IMR-90 (cell line): ENCODE results near the gene EIF4E3. TPM values are rescaled to one million over a fixed set of nuclear protein-coding genes. Genes with fewer than 3 reads are reported as not detected.

Experiments used
- ATAC-seq: fragments of 200-7000 bp; cut with Tn5 transposase; 2 replicates; pipeline ENCODE4 v1.9.1; 2020; ENCODE audit warnings: low read depth, mild to moderate bottlenecking, moderate library complexity
- BruUV-seq: library from RNA; stranded (reverse); fragments of 400-500 nt; replicated peaks from 2 replicates; lab custom pipeline; 2021; lab: Mats Ljungman, UMichigan
- CTCF ChIA-PET: fragments of 300-600 bp; formaldehyde crosslinking; extraction: SDS; loops from one replicate; lab custom pipeline; 2021; ENCODE audit warnings: antibody characterized with exemption; lab: Yijun Ruan, JAX
- POLR2A ChIA-PET: fragments of 300-600 bp; sonication (Branson Sonifier 250); formaldehyde crosslinking; loops from one replicate; lab custom pipeline; 2022; ENCODE audit warnings: antibody characterized with exemption; ENCODE audit not compliant: unreplicated experiment; lab: Charles Lee
- DNase-seq: peaks from one replicate; pipeline ENCODE4 v3.0.0; 2013
- H2AFZ ChIP-seq: replicated peaks from 2 replicates; pipeline ENCODE3; 2013; ENCODE audit warnings: low read length, mild to moderate bottlenecking; ENCODE audit not compliant: poor library complexity
- H2AK5ac ChIP-seq: 2 replicates; pipeline ENCODE4 v1.6.1; 2013; ENCODE audit warnings: low read depth, low read length, inconsistent platforms
- H2AK9ac ChIP-seq: replicated peaks from 2 replicates; pipeline ENCODE3; 2013; ENCODE audit warnings: mild to moderate bottlenecking, low read depth, low read length, moderate library complexity; ENCODE audit not compliant: poor library complexity
- H2BK120ac ChIP-seq: 2 replicates; pipeline ENCODE4 v1.6.1; 2013; ENCODE audit warnings: low read depth, low read length, inconsistent platforms
- H2BK15ac ChIP-seq: 3 replicates; pipeline ENCODE4 v1.6.1; 2013; ENCODE audit warnings: low read depth, low read length, inconsistent platforms
- H2BK20ac ChIP-seq: 2 replicates; pipeline ENCODE4 v1.6.1; 2013; ENCODE audit warnings: low read depth, mild to moderate bottlenecking, inconsistent platforms, low read length, moderate library complexity
- H2BK5ac ChIP-seq: 2 replicates; pipeline ENCODE4 v1.6.1; 2013; ENCODE audit warnings: mild to moderate bottlenecking, low read depth, low read length, inconsistent platforms; ENCODE audit not compliant: poor library complexity, severe bottlenecking
- H3K14ac ChIP-seq: replicated peaks from 2 replicates; pipeline ENCODE4 v1.6.1; 2013; ENCODE audit warnings: low read depth, low read length, inconsistent platforms
- H3K18ac ChIP-seq: 2 replicates; pipeline ENCODE4 v1.6.1; 2013; ENCODE audit warnings: low read depth, low read length, control low read depth
- H3K23ac ChIP-seq: 2 replicates; pipeline ENCODE4 v1.6.1; 2013; ENCODE audit warnings: low read depth, low read length, inconsistent platforms
- H3K27ac ChIP-seq: 2 replicates; pipeline ENCODE4 v1.5.1; 2013; ENCODE audit warnings: mild to moderate bottlenecking, control low read depth, low read length; ENCODE audit not compliant: insufficient read depth
- H3K27me3 ChIP-seq: 2 replicates; pipeline ENCODE4 v1.6.1; 2013; ENCODE audit warnings: low read length; ENCODE audit not compliant: control insufficient read depth, insufficient read depth
- H3K36me3 ChIP-seq: 2 replicates; pipeline ENCODE4 v1.6.1; 2013; ENCODE audit warnings: low read length, mixed read lengths; ENCODE audit not compliant: control insufficient read depth, insufficient read depth
- H3K4ac ChIP-seq: 2 replicates; pipeline ENCODE4 v1.6.1; 2013; ENCODE audit warnings: low read depth, low read length, inconsistent platforms
- H3K4me1 ChIP-seq: 2 replicates; pipeline ENCODE4 v1.6.1; 2013; ENCODE audit warnings: low read length, mixed read lengths; ENCODE audit not compliant: control insufficient read depth, insufficient read depth
- H3K4me2 ChIP-seq: 2 replicates; pipeline ENCODE4 v1.6.1; 2013; ENCODE audit warnings: low read depth, mild to moderate bottlenecking, control low read depth, low read length, moderate library complexity
- H3K4me3 ChIP-seq: 2 replicates; pipeline ENCODE4 v1.5.1; 2013; ENCODE audit warnings: low read depth, mild to moderate bottlenecking, control low read depth, low read length, moderate library complexity; ENCODE audit not compliant: insufficient read depth
- H3K56ac ChIP-seq: 2 replicates; pipeline ENCODE4 v1.6.1; 2013; ENCODE audit warnings: low read length, inconsistent platforms; ENCODE audit not compliant: insufficient read depth; ENCODE audit errors: extremely low read depth
- H3K79me1 ChIP-seq, 2 experiments: 2 replicates each; pipeline ENCODE4 v1.6.1; 2013; ENCODE audit warnings: low read length in 2 of 2, inconsistent platforms in 1 of 2, low read depth in 1 of 2
- H3K9ac ChIP-seq: 2 replicates; pipeline ENCODE4 v1.6.1; 2013; ENCODE audit warnings: low read depth, low read length, control low read depth
- H3K9me1 ChIP-seq: 2 replicates; pipeline ENCODE4 v1.6.1; 2013; ENCODE audit warnings: low read length, inconsistent platforms; ENCODE audit not compliant: insufficient read depth
- H3K9me3 ChIP-seq: 2 replicates; pipeline ENCODE4 v1.6.1; 2013; ENCODE audit warnings: low read length; ENCODE audit not compliant: control insufficient read depth, insufficient read depth
- H4K20me1 ChIP-seq: 2 replicates; pipeline ENCODE4 v1.6.1; 2013; ENCODE audit warnings: low read length, inconsistent platforms; ENCODE audit not compliant: insufficient read depth
- H4K5ac ChIP-seq: 2 replicates; pipeline ENCODE4 v1.6.1; 2013; ENCODE audit warnings: mild to moderate bottlenecking, low read depth, low read length, control low read depth
- H4K8ac ChIP-seq, 2 experiments: 2 replicates each; pipeline ENCODE4 v1.6.1; 2013; ENCODE audit warnings: low read depth in 2 of 2, low read length in 2 of 2, control low read depth in 1 of 2, inconsistent platforms in 1 of 2
- H4K91ac ChIP-seq: 2 replicates; pipeline ENCODE4 v1.6.1; 2013; ENCODE audit warnings: low read depth, low read length, inconsistent platforms; ENCODE audit not compliant: insufficient read depth
- CEBPB ChIP-seq: IDR thresholded peaks from 2 replicates; pipeline ENCODE4 v1.6.1; 2012; ENCODE audit warnings: low read depth, low read length, improper control_type of control experiment
- CTCF ChIP-seq: conservative IDR thresholded peaks from 2 replicates; pipeline ENCODE4 v1.5.1; 2012; ENCODE audit warnings: mild to moderate bottlenecking, low read depth, low read length, improper control_type of control experiment
- ELK1 ChIP-seq: fragments of 150-350 bp; IDR thresholded peaks from 2 replicates; pipeline ENCODE4 v1.6.1; 2016; ENCODE audit warnings: low read depth, mild to moderate bottlenecking, low read length, moderate library complexity, borderline replicate concordance
- FOS ChIP-seq: fragments of 150-350 bp; IDR thresholded peaks from 2 replicates; pipeline ENCODE4 v1.6.1; 2016; ENCODE audit warnings: low read depth, low read length
- MXI1 ChIP-seq: IDR thresholded peaks from 2 replicates; pipeline ENCODE4 v1.6.1; 2012; ENCODE audit warnings: low read depth, mild to moderate bottlenecking, low read length, moderate library complexity, borderline replicate concordance
- POLR2A ChIP-seq: IDR thresholded peaks from 2 replicates; pipeline ENCODE4 v1.6.1; 2012; ENCODE audit warnings: mild to moderate bottlenecking, low read depth, low read length
- RAD21 ChIP-seq: IDR thresholded peaks from 2 replicates; pipeline ENCODE4 v1.6.1; 2012; ENCODE audit warnings: low read length, improper control_type of control experiment
- RCOR1 ChIP-seq: IDR thresholded peaks from 2 replicates; pipeline ENCODE4 v1.6.1; 2012; ENCODE audit warnings: mild to moderate bottlenecking, low read length, improper control_type of control experiment; ENCODE audit not compliant: insufficient replicate concordance
- RFX5 ChIP-seq: IDR thresholded peaks from 2 replicates; pipeline ENCODE4 v1.8.0; 2012; ENCODE audit warnings: low read depth, mild to moderate bottlenecking, low read length, moderate library complexity
- SMC3 ChIP-seq: fragments of 150-350 bp; IDR thresholded peaks from 2 replicates; pipeline ENCODE4 v1.6.1; 2016; ENCODE audit warnings: low read depth, mild to moderate bottlenecking, antibody characterized with exemption, low read length, moderate library complexity
- USF2 ChIP-seq: fragments of 150-350 bp; IDR thresholded peaks from 2 replicates; pipeline ENCODE4 v1.6.1; 2017; ENCODE audit warnings: mild to moderate bottlenecking, antibody characterized with exemption, low read length, low read depth
- WGBS, 2 experiments: methylation state at CpG; one replicate each; pipeline versions ENCODE4 v1.1.5 to v1.1.7; 2013; ENCODE audit warnings: missing lambda C conversion rate in 2 of 2; ENCODE audit not compliant: insufficient read length in 1 of 2; ENCODE audit errors: extremely low coverage in 2 of 2; 5-methylcytosine and 5-hydroxymethylcytosine counted together
- dilution Hi-C: fragments of 300-500 bp; cut with HindIII; formaldehyde crosslinking; loops from one replicate; pipeline ENCODE4 v1.14.3; 2018; ENCODE audit warnings: low sequenced_read_pairs; ENCODE audit not compliant: unreplicated experiment
- in situ Hi-C: fragments of 300-500 bp; cut with MboI; formaldehyde crosslinking; loops from 3 replicates; pipeline ENCODE4 v1.14.3; 2019; ENCODE audit warnings: low sequenced_read_pairs, inconsistent platforms, mixed read lengths
- intact Hi-C: fragments of 100-400 bp; cut with micrococcal nuclease; formaldehyde crosslinking; loops from 2 replicates; pipeline ENCODE4 v1.10.0; 2022
- polyA plus RNA-seq, 3 experiments: library from polyadenylated mRNA; depleted of rRNA; stranded (reverse); fragments of >200 nt; gene quantifications; 2 replicates each; pipeline ENCODE4 v1.2.3, GENCODE V29; 2012; ENCODE audit warnings: low replicate concordance in 1 of 3
- total RNA-seq: library from RNA; depleted of rRNA; stranded (reverse); fragments of >200 nt; gene quantifications from 2 replicates; pipeline ENCODE4 v1.2.3, GENCODE V29; 2012

EIF4E3 gene
- total and polyA plus RNA-seq, 2 of the 4 experiments (the other 2 are of a cell fraction) = 0.72 to 1.1 TPM

GRCh38 chr3:71710906-71711494 is 14.2 kb downstream of the EIF4E3 start:
- H4K91ac ChIP-seq = no peak overlapping the region
- peaks cover 19% of the 10 kb centered on the region for H3K27me3 ChIP-seq
- ChIA-PET CTCF (interaction anchor here (0.6 to 1.5 kb wide), 5 partner anchors 9 to 678 kb away, joined by 3 to 6 read pairs (median 4); no protein-coding TSS in a partner anchor), POLR2A (interaction anchor here (0.7 kb wide), 1 partner anchor 1140 kb away, joined by 4 read pairs; no protein-coding TSS in a partner anchor)
- no peaks in the 10 kb centered on the region; the same call in 1 of the 2 replicates for H3K4me1 ChIP-seq
- no peak overlapping the region for H4K5ac ChIP-seq
- H2BK15ac ChIP-seq = no peak overlapping the region
- no CpG with 5 or more reads among the region's 1 CpG for WGBS, 2 experiments
- H2AFZ ChIP-seq = no peak overlapping the region
- H3K23ac ChIP-seq = no peak overlapping the region
- no peak overlapping the region for H3K4ac ChIP-seq
- no peak overlapping the region for H3K4me3 ChIP-seq
- ATAC-seq = peak; percentile 92
- in situ Hi-C loops (no loop called here), intact Hi-C loops (loop anchor here (5.0 to 10.0 kb wide), 5 partner anchors 161 to 1376 kb away; no protein-coding TSS in a partner anchor), dilution Hi-C loops (no loop called here)
- H3K14ac ChIP-seq = no peak overlapping the region
- H2AK9ac ChIP-seq = no peak overlapping the region
- peak; percentile 66 for DNase-seq
- TF ChIP-seq CTCF (peak; percentile 77), ELK1 (no peak), USF2 (no peak), RFX5 (no peak), SMC3 (peak; percentile 48), CEBPB (no peak), POLR2A (no peak), MXI1 (no peak), FOS (no peak), RAD21 (peak; percentile 76), RCOR1 (no peak)
- H3K9me3 ChIP-seq = no peaks in the 10 kb centered on the region
- no peaks in the 10 kb centered on the region for H3K79me1 ChIP-seq
- BruUV-seq = no TSS peak
- H3K4me2 ChIP-seq = no peak overlapping the region
- no peaks in the 10 kb centered on the region for H3K36me3 ChIP-seq
- no peak overlapping the region for H2BK5ac ChIP-seq
- no peaks in the 10 kb centered on the region for H4K20me1 ChIP-seq
- no peak overlapping the region for H3K9ac ChIP-seq
- no peaks in the 10 kb centered on the region for H3K9me1 ChIP-seq
- no peak overlapping the region for H3K27ac ChIP-seq
- no peak overlapping the region for H2BK20ac ChIP-seq
- no peak overlapping the region for H3K18ac ChIP-seq
- no peak overlapping the region for H2AK5ac ChIP-seq
- no peak overlapping the region for H2BK120ac ChIP-seq
- no peak overlapping the region for H3K56ac ChIP-seq
- H4K8ac ChIP-seq = no peak overlapping the region
